SK-N-SH treated with all-trans-retinoic acid at 6 μM for 48 hours (cell line): ENCODE measurements around the gene RMND5B.

Experiments
- ARNTL ChIP-seq: fragments of 450-650 bp; formaldehyde crosslinking; IDR thresholded peaks from 2 replicates; pipeline ENCODE4 v1.5.0; 2020; ENCODE audit warnings: low read depth, mild to moderate bottlenecking, moderate library complexity, borderline replicate concordance
- CREB5 ChIP-seq: fragments of 250-450 bp; sonication (Bioruptor Pico); IDR thresholded peaks from 2 replicates; pipeline ENCODE4 v1.5.1; 2020; ENCODE audit warnings: low read depth, mild to moderate bottlenecking, moderate library complexity
- RARB ChIP-seq: fragments of 250-450 bp; sonication (Bioruptor Pico); IDR thresholded peaks from 2 replicates; pipeline ENCODE4 v1.8.0; 2021; ENCODE audit warnings: mild to moderate bottlenecking, moderate library complexity
- SNAI2 ChIP-seq: fragments of 250-450 bp; sonication (Bioruptor Pico); IDR thresholded peaks from 2 replicates; pipeline ENCODE4 v1.5.0; 2020; ENCODE audit warnings: mild to moderate bottlenecking, moderate library complexity
- ZC3H10 ChIP-seq: fragments of 250-450 bp; sonication (Bioruptor Pico); IDR thresholded peaks from 2 replicates; pipeline ENCODE4 v1.5.1; 2021; ENCODE audit warnings: mild to moderate bottlenecking, moderate library complexity
- ZFP3 ChIP-seq: fragments of 250-450 bp; sonication (Bioruptor Pico); IDR thresholded peaks from 2 replicates; pipeline ENCODE4 v1.5.0; 2020; ENCODE audit warnings: mild to moderate bottlenecking, moderate library complexity
- TF ChIP-seq, protein P1 (sequence below): fragments of 250-450 bp; sonication (Bioruptor Pico); IDR thresholded peaks from 2 replicates; pipeline ENCODE4 v1.8.0; 2020; ENCODE audit warnings: mild to moderate bottlenecking, moderate library complexity, borderline replicate concordance

DNA sequence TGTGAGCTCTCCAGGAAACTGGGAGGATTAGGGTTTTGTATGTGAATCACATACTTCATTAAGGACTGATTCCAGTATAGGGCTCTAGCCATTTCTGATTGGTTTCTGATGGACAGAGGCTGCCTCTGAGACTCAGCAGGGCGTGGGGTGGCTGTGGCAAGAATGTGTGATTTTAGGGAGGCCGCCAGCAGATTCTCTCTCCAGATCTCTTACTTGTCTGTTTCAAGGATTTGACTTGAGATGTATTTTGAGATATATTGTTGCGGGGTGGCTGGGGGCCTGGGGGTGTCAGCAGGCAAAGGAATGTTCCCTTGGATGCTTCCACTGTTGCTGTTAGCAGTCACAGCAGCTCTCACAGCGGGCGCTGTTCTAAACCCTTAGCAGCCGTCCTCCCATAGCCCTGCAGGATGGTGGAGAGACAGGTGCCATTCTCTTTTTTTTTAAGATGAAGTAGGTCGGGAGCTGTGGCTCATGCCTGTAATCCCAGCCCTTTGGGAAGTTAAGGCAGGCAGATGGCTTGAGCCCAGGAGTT lies 65.5 kb downstream of the RMND5B start:
- no peak for TF ChIP-seq CREB5 (CRISPR knock-in tag)
- TF ChIP-seq, protein P1, sequence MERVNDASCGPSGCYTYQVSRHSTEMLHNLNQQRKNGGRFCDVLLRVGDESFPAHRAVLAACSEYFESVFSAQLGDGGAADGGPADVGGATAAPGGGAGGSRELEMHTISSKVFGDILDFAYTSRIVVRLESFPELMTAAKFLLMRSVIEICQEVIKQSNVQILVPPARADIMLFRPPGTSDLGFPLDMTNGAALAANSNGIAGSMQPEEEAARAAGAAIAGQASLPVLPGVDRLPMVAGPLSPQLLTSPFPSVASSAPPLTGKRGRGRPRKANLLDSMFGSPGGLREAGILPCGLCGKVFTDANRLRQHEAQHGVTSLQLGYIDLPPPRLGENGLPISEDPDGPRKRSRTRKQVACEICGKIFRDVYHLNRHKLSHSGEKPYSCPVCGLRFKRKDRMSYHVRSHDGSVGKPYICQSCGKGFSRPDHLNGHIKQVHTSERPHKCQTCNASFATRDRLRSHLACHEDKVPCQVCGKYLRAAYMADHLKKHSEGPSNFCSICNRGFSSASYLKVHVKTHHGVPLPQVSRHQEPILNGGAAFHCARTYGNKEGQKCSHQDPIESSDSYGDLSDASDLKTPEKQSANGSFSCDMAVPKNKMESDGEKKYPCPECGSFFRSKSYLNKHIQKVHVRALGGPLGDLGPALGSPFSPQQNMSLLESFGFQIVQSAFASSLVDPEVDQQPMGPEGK, result no peak
- no peak for TF ChIP-seq ZFP3 (CRISPR knock-in tag)
- no peak for TF ChIP-seq ARNTL
- TF ChIP-seq RARB (CRISPR knock-in tag), result no peak
- TF ChIP-seq SNAI2 (CRISPR knock-in tag), result no peak
- no peak for TF ChIP-seq ZC3H10 (CRISPR knock-in tag)
